HepG2 (cell line): ENCODE results near the gene MYO6.

Experiments used
- EP300 ChIP-seq, 3 experiments: sonication (generic) in 1 of 3; formaldehyde crosslinking in 1 of 3; IDR thresholded peaks; 2 replicates each; pipeline versions ENCODE4 v1.5.1 to v1.6.1; 2011 to 2020; ENCODE audit warnings: low read depth in 2 of 3, low read length in 2 of 3, borderline replicate concordance in 1 of 3, improper control_type of control experiment in 1 of 3, mild to moderate bottlenecking in 1 of 3, missing genetic modification reagents in 1 of 3, moderate library complexity in 1 of 3
- HNRNPUL1 ChIP-seq: fragments of 200-400 bp; formaldehyde crosslinking; IDR thresholded peaks from 2 replicates; pipeline ENCODE4 v1.6.1; 2017; ENCODE audit warnings: low read depth, mild to moderate bottlenecking, low read length, moderate library complexity
- JUN ChIP-seq: sonication (generic); formaldehyde crosslinking; IDR thresholded peaks from 2 replicates; pipeline ENCODE4 v1.4.0; 2020; ENCODE audit warnings: mild to moderate bottlenecking, missing genetic modification reagents
- MBNL3 ChIP-seq: fragments of 250-450 bp; sonication (Bioruptor Pico); conservative IDR thresholded peaks from 2 replicates; pipeline ENCODE4 v1.8.0; 2022; ENCODE audit warnings: mild to moderate bottlenecking, inconsistent platforms
- MTA1 ChIP-seq: sonication (generic); formaldehyde crosslinking; IDR thresholded peaks from 2 replicates; pipeline ENCODE4 v1.4.0; 2020; ENCODE audit warnings: missing genetic modification reagents, mild to moderate bottlenecking, borderline replicate concordance
- POLR2A ChIP-seq, 2 experiments: IDR thresholded peaks; 2 replicates each; pipeline ENCODE4 v1.6.1; 2011; ENCODE audit warnings: low read depth in 2 of 2, low read length in 2 of 2, mild to moderate bottlenecking in 1 of 2, moderate library complexity in 1 of 2; ENCODE audit not compliant: insufficient read depth in 1 of 2
- TP53 ChIP-seq: sonication (generic); formaldehyde crosslinking; conservative IDR thresholded peaks from 2 replicates; pipeline ENCODE4 v1.4.0; 2020; ENCODE audit warnings: missing genetic modification reagents
- ZNF569 ChIP-seq: sonication (generic); formaldehyde crosslinking; IDR thresholded peaks from 2 replicates; pipeline ENCODE4 v1.5.0; 2020; ENCODE audit warnings: mild to moderate bottlenecking, missing genetic modification reagents, moderate library complexity, borderline replicate concordance
- TF ChIP-seq, protein P1 (sequence below): sonication (generic); formaldehyde crosslinking; IDR thresholded peaks from 2 replicates; pipeline ENCODE4 v1.4.0; 2020; ENCODE audit warnings: low read depth, mild to moderate bottlenecking, missing genetic modification reagents

GRCh38 chr6:75827163-75827562 is 78.1 kb downstream of the MYO6 start:
- TF ChIP-seq MTA1: no peak
- TF ChIP-seq POLR2A (IDR thresholded peaks at IDR 0.05; ENCODE audit: insufficient read depth in 1 of 2, low read depth in 2 of 2, low read length in 2 of 2): no peak
- no peak for TF ChIP-seq EP300 (IDR thresholded peaks at IDR 0.05; ENCODE audit: low read depth in 2 of 2, low read length in 2 of 2)
- TF ChIP-seq EP300 (CRISPR knock-in tag; IDR thresholded peaks at IDR 0.05; ENCODE audit: borderline replicate concordance): no peak
- TF ChIP-seq HNRNPUL1: no peak
- no peak for TF ChIP-seq JUN (CRISPR knock-in tag)
- no peak for TF ChIP-seq MBNL3
- TF ChIP-seq, protein P1, sequence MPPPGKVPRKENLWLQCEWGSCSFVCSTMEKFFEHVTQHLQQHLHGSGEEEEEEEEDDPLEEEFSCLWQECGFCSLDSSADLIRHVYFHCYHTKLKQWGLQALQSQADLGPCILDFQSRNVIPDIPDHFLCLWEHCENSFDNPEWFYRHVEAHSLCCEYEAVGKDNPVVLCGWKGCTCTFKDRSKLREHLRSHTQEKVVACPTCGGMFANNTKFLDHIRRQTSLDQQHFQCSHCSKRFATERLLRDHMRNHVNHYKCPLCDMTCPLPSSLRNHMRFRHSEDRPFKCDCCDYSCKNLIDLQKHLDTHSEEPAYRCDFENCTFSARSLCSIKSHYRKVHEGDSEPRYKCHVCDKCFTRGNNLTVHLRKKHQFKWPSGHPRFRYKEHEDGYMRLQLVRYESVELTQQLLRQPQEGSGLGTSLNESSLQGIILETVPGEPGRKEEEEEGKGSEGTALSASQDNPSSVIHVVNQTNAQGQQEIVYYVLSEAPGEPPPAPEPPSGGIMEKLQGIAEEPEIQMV (CRISPR knock-in tag): no peak
- TF ChIP-seq TP53: no peak
- no peak for TF ChIP-seq ZNF569 (CRISPR knock-in tag)
